HG03469 (cell line): Measurements from ENCODE around the gene EFNB1.

Source experiments
- ATAC-seq: cut with Tn5 transposase; IDR thresholded peaks from one replicate; pipeline ENCODE4 v1.9.1; 2021; ENCODE audit warnings: mild to moderate bottlenecking, moderate library complexity, moderate number of reproducible peaks; ENCODE audit not compliant: unreplicated experiment

The EFNB1 gene

GRCh38 chrX:68827256-68827655 lies 1.6 kb upstream of the EFNB1 start:
- no peak for ATAC-seq

- ATAC-seq: no peak
These were observed 785 bp upstream of the EFNB1 start for GRCh38 chrX:68827848-68828624.

- no peak for ATAC-seq
These were observed 979 bp downstream of the EFNB1 start for GRCh38 chrX:68829582-68830418.

GRCh38 chrX:68830419-68831404 lies 1.9 kb downstream of the EFNB1 start:
- no peak for ATAC-seq

GRCh38 chrX:68831405-68832100 lies 2.7 kb downstream of the EFNB1 start:
- ATAC-seq: no peak

GRCh38 chrX:68832101-68832416 lies 3.2 kb downstream of the EFNB1 start:
- ATAC-seq: peak; percentile 50

- ATAC-seq: no peak
These were observed 4.0 kb downstream of the EFNB1 start for GRCh38 chrX:68832516-68833447.

GRCh38 chrX:68833448-68833805 lies 4.6 kb downstream of the EFNB1 start:
- ATAC-seq: no peak

- no peak for ATAC-seq
These were observed 5.1 kb downstream of the EFNB1 start for GRCh38 chrX:68833855-68834331.

GRCh38 chrX:68834371-68835103 lies 5.7 kb downstream of the EFNB1 start:
- no peak for ATAC-seq

GRCh38 chrX:68835104-68835442 lies 6.3 kb downstream of the EFNB1 start:
- no peak for ATAC-seq

GRCh38 chrX:68835468-68835867 lies 6.6 kb downstream of the EFNB1 start:
- no peak for ATAC-seq

GRCh38 chrX:68837119-68837518 lies 8.3 kb downstream of the EFNB1 start:
- no peak for ATAC-seq

GRCh38 chrX:68838571-68838910 lies 9.7 kb downstream of the EFNB1 start:
- ATAC-seq: no peak

GRCh38 chrX:68839771-68840170 lies 10.9 kb downstream of the EFNB1 start:
- no peak for ATAC-seq

- ATAC-seq: no peak
These were observed 11.4 kb downstream of the EFNB1 start for GRCh38 chrX:68840256-68840655.

- ATAC-seq: no peak
These were observed 12.6 kb downstream of the EFNB1 start for GRCh38 chrX:68841251-68842049.

GRCh38 chrX:68842351-68842750 lies 13.5 kb downstream of the EFNB1 start:
- ATAC-seq: no peak
